ENCODE results near the gene TICAM2. TPM values are rescaled to one million over a fixed set of nuclear protein-coding genes. Genes with fewer than 3 reads are reported as not detected.

The TICAM2 gene
- total and polyA plus RNA-seq, 10 of the 15 experiments (the other 5 are each of a cell fraction or from before 2014, with no cell fraction given): 0.14 to 7.0 (median 2.9) TPM

DNA sequence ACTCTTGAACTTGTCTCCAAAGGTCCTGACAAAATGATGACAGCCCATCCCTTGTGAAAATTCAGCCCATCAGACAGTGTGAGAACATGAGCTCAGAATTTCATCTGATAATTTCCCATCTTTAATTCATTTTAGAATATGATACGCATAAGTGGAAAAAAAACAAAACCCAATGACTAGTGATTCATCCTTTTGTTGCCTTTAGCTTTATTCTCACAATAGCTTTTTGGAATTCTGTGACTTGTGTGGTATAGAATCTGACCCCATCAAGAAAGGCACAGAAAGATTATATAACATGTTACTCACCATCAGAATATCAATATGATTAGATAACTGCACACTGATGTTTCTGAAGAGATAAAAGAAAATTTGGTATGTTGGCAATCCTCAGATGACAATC is 39.7 kb upstream of the TICAM2 start:
- FAIRE-seq (no peak), DNase-seq (ENCODE audit: low read depth, low spot score) (no peak), ATAC-seq (no peak)
- POLR2A ChIA-PET: no interaction called here
- CTCF ChIA-PET: interaction anchor here (1.0 to 2.6 kb wide), 4 partner anchors 190 to 427 kb away, joined by 3 to 7 read pairs (median 4); no protein-coding TSS in a partner anchor
- H3K4me3 ChIP-seq: no peak overlapping the region
- H3K4me1 ChIP-seq (ENCODE audit: control insufficient read depth, insufficient read depth, low read length): peaks cover 11% of the 10 kb centered on the region
- no peak overlapping the region for H3K27ac ChIP-seq (ENCODE audit: control insufficient read depth, insufficient read depth)
- 95% methylated on average over 1 of the region's 1 CpG for WGBS (ENCODE audit: insufficient coverage, insufficient replicate concordance, low lambda C conversion rate, missing lambda C conversion rate)
- intact Hi-C loops (cut with micrococcal nuclease; ENCODE audit: unreplicated experiment): no loop called here
- no peak for TF ChIP-seq GABPA (IDR thresholded peaks at IDR 0.05; ENCODE audit: low read depth)
- no peak for TF ChIP-seq CEBPB (IDR thresholded peaks at IDR 0.05; ENCODE audit: borderline replicate concordance in 1 of 2, low read depth in 2 of 2, low read length in 2 of 2)
- TF ChIP-seq FOS (IDR thresholded peaks at IDR 0.05; ENCODE audit: borderline replicate concordance, extremely low read depth, insufficient read length): no peak
- TF ChIP-seq SMAD5 (IDR thresholded peaks at IDR 0.05; ENCODE audit: low read depth): no peak
- RAD21 ChIA-PET (ENCODE audit: unreplicated experiment): interaction anchor here (0.6 to 1.1 kb wide), 3 partner anchors 78 to 198 kb away, joined by 3 read pairs; no protein-coding TSS in a partner anchor
- H3K27me3 ChIP-seq (replicated peaks in 1 of 2; ENCODE audit: control insufficient read depth in 2 of 2, insufficient read depth in 2 of 2, low read length in 1 of 2): peaks cover 0 to 2% of the 10 kb centered on the region in 2 experiments; a peak in 1 of 4 replicates
- no peak overlapping the region for H3K4me2 ChIP-seq (ENCODE audit: control insufficient read depth, insufficient read depth)
- no peaks in the 10 kb centered on the region for H3K9me3 ChIP-seq (replicated peaks; ENCODE audit: control insufficient read depth, insufficient read depth, low read length)
- no TSS peak for BruUV-seq (replicated peaks)
- SMC1A ChIA-PET (ENCODE audit: uncharacterized antibody, unreplicated experiment): interaction anchor here (1.2 to 1.4 kb wide), 6 partner anchors 10 to 426 kb away, joined by 3 to 5 read pairs (median 3); partner anchors contain the start of gene FEM1C
- no peaks in the 10 kb centered on the region; the same call in 1 of the 2 replicates for H4K20me1 ChIP-seq (ENCODE audit: control insufficient read depth, insufficient read depth)
- no peak overlapping the region for H2AFZ ChIP-seq (ENCODE audit: control insufficient read depth, low read depth, low read length)
- in situ Hi-C loops (cut with MboI): no loop called here
- no peak overlapping the region for H3K9ac ChIP-seq (ENCODE audit: control insufficient read depth, insufficient read depth, low read length)
- no peaks in the 10 kb centered on the region for H3K36me3 ChIP-seq (ENCODE audit: control insufficient read depth in 2 of 2, insufficient read depth in 2 of 2, low read length in 1 of 2)
- H3K79me2 ChIP-seq (ENCODE audit: control insufficient read depth, insufficient read depth, low read length): no peaks in the 10 kb centered on the region

DNA sequence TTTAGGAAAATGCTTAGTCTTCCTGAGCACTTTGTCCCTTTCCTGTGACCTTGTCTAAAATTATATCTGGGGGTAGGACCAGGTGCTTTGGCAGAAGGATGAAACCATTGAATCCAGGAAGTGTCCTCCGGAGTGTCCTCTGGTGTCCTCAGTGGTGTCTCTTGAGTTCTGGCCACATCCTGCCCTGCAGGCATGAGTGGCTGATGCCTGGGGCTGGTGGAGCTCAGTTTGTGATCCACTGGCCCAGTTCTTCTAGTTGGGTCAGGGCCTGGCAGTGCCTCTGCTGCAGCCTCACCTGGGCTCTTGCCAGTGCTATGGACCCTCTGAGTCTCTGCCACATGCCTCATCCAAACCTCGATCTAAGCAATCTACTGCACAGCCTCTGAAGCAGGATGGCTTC is 38.0 kb upstream of the TICAM2 start:
- no peak for FAIRE-seq
- 52% methylated on average over 2 of the region's 2 CpGs for WGBS (ENCODE audit: insufficient coverage, insufficient replicate concordance, low lambda C conversion rate, missing lambda C conversion rate)
- H3K27me3 ChIP-seq (replicated peaks in 1 of 2; ENCODE audit: control insufficient read depth in 2 of 2, insufficient read depth in 2 of 2, low read length in 1 of 2): peaks cover 0 to 10% of the 10 kb centered on the region in 2 experiments; a peak in 1 of 4 replicates
- peaks cover 11% of the 10 kb centered on the region for H3K4me1 ChIP-seq (ENCODE audit: control insufficient read depth, insufficient read depth, low read length)
- H2AFZ ChIP-seq (ENCODE audit: control insufficient read depth, low read depth, low read length): no peak overlapping the region
- H3K9me3 ChIP-seq (replicated peaks; ENCODE audit: control insufficient read depth, insufficient read depth, low read length): no peaks in the 10 kb centered on the region
- H3K36me3 ChIP-seq (ENCODE audit: control insufficient read depth in 2 of 2, insufficient read depth in 2 of 2, low read length in 1 of 2): no peaks in the 10 kb centered on the region
- intact Hi-C loops (cut with micrococcal nuclease; ENCODE audit: unreplicated experiment): no loop called here
- no TSS peak for BruUV-seq (replicated peaks)
- H3K9ac ChIP-seq (ENCODE audit: control insufficient read depth, insufficient read depth, low read length): no peak overlapping the region
- H3K27ac ChIP-seq (ENCODE audit: control insufficient read depth, insufficient read depth): no peak overlapping the region
- ATAC-seq: no peak
- ChIA-PET SMC1A (ENCODE audit: uncharacterized antibody, unreplicated experiment) (interaction anchor here (0.6 kb wide), 1 partner anchor 1193 kb away, joined by 3 read pairs; no protein-coding TSS in a partner anchor), CTCF (interaction anchor here (1.1 kb wide), 1 partner anchor 203 kb away, joined by 3 read pairs; no protein-coding TSS in a partner anchor), RAD21 (ENCODE audit: unreplicated experiment) (no interaction called here), POLR2A (no interaction called here)
- in situ Hi-C loops (cut with MboI): no loop called here
- H4K20me1 ChIP-seq (ENCODE audit: control insufficient read depth, insufficient read depth): no peaks in the 10 kb centered on the region; the same call in 1 of the 2 replicates
- H3K4me3 ChIP-seq: no peak overlapping the region
- H3K4me2 ChIP-seq (ENCODE audit: control insufficient read depth, insufficient read depth): no peak overlapping the region
- no peaks in the 10 kb centered on the region for H3K79me2 ChIP-seq (ENCODE audit: control insufficient read depth, insufficient read depth, low read length)
- no peak for TF ChIP-seq IRF3 (IDR thresholded peaks at IDR 0.05)
- no peak for DNase-seq (ENCODE audit: low read depth, low spot score)

Data from GM12878 (cell line).